A673 (cell line): Measurements from ENCODE around the gene ABCA9. TPM values are rescaled to one million over a fixed set of nuclear protein-coding genes. Genes with fewer than 3 reads are reported as not detected.

ENCODE experiments used
- BruUV-seq: library from RNA; stranded (reverse); fragments of 400-500 nt; replicated peaks from 2 replicates; lab custom pipeline; 2021; lab: Mats Ljungman, UMichigan
- CTCF ChIA-PET: fragments of 300-600 bp; sonication (Branson Sonifier 250); formaldehyde crosslinking; loops from one replicate; lab custom pipeline; 2022; ENCODE audit warnings: antibody characterized with exemption; lab: Charles Lee
- POLR2A ChIA-PET: fragments of 300-600 bp; sonication (Branson Sonifier 250); formaldehyde crosslinking; loops from one replicate; lab custom pipeline; 2022; ENCODE audit warnings: antibody characterized with exemption; ENCODE audit not compliant: low non-redundant PET; lab: Charles Lee
- DNase-seq: peaks from one replicate; pipeline ENCODE4 v3.0.0-alpha.2; 2015; ENCODE audit warnings: low spot score
- H3K27ac ChIP-seq: fragments of 200-600 bp; sonication (generic); 2 replicates; pipeline ENCODE4 v1.5.1; 2016; ENCODE audit warnings: mixed run types, low read depth, mild to moderate bottlenecking, mixed read lengths, antibody characterized with exemption, low read length; ENCODE audit not compliant: poor library complexity, severe bottlenecking
- H3K27me3 ChIP-seq: fragments of 200-600 bp; sonication (generic); replicated peaks from 2 replicates; pipeline ENCODE4 v1.6.1; 2017; ENCODE audit warnings: mixed run types, low read depth, mild to moderate bottlenecking, mixed read lengths, antibody characterized with exemption, low read length; ENCODE audit not compliant: insufficient read depth, poor library complexity
- H3K36me3 ChIP-seq: fragments of 200-600 bp; sonication (generic); 2 replicates; pipeline ENCODE4 v1.6.1; 2016; ENCODE audit warnings: mixed run types, mild to moderate bottlenecking, mixed read lengths, antibody characterized with exemption, low read length; ENCODE audit not compliant: insufficient read depth, poor library complexity, severe bottlenecking
- H3K4me1 ChIP-seq: fragments of 200-600 bp; sonication (generic); 2 replicates; pipeline ENCODE4 v1.6.1; 2017; ENCODE audit warnings: mixed run types, mild to moderate bottlenecking, mixed read lengths, antibody characterized with exemption, low read length; ENCODE audit not compliant: insufficient read depth, poor library complexity, severe bottlenecking
- H3K4me3 ChIP-seq: fragments of 200-600 bp; sonication (generic); 2 replicates; pipeline ENCODE4 v1.5.1; 2016; ENCODE audit warnings: low read depth, mixed run types, mild to moderate bottlenecking, mixed read lengths, low read length; ENCODE audit not compliant: poor library complexity, severe bottlenecking
- H3K9me3 ChIP-seq: fragments of 200-600 bp; sonication (generic); 2 replicates; pipeline ENCODE4 v1.6.1; 2016; ENCODE audit warnings: mixed run types, low read depth, mild to moderate bottlenecking, mixed read lengths, antibody characterized with exemption, low read length; ENCODE audit not compliant: poor library complexity, severe bottlenecking
- EZH2 ChIP-seq: fragments of 200-600 bp; sonication (generic); IDR thresholded peaks from 2 replicates; pipeline ENCODE4 v1.6.1; 2017; ENCODE audit warnings: borderline replicate concordance, low read depth, mild to moderate bottlenecking, mixed read lengths, antibody characterized with exemption, low read length; ENCODE audit not compliant: poor library complexity, severe bottlenecking
- intact Hi-C: fragments of 100-400 bp; cut with micrococcal nuclease; formaldehyde crosslinking; loops from one replicate; pipeline ENCODE4 v1.10.0; 2022; ENCODE audit not compliant: unreplicated experiment
- total RNA-seq: library from RNA; stranded (reverse); gene quantifications from 2 replicates; pipeline ENCODE4 v1.2.3, GENCODE V29; 2021
- TF ChIP-seq, protein P1 (sequence below): fragments of 300-800, 200-600 bp; sonication (generic); conservative IDR thresholded peaks from 2 replicates; pipeline ENCODE4 v1.5.1; 2017; ENCODE audit warnings: low read depth, mild to moderate bottlenecking, antibody characterized with exemption, low read length, moderate library complexity, mixed read lengths

ABCA9 gene
- total RNA-seq, 1 experiment from 2014 or later = 1.4 TPM

DNA sequence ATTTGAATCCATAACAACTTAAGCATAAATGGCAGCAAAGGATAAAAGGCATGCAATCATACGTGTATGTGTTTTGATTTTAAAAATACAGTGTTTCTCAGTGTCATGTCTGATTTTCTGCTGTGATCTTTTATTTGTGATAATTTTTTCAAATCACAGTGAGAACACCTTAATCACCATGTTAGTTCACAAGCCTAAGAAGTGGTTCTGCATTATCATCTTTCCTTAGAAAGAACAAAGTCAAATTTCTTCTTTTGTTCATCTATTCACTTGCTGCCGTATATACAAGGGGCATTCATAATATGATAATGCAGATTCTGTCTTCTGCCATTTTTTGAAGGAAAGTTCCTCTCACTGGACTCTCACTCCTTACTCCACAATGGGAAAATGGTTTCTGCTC is 33.3 kb upstream of the ABCA9 start:
- Histone ChIP-seq H3K4me1 (no peaks in the 10 kb centered on the region), H3K36me3 (no peaks in the 10 kb centered on the region), H3K27ac (no peak overlapping the region), H3K4me3 (no peak overlapping the region), H3K27me3 (no peaks in the 10 kb centered on the region), H3K9me3 (no peaks in the 10 kb centered on the region)
- ChIA-PET POLR2A (no interaction called here), CTCF (no interaction called here)
- no peak for TF ChIP-seq EZH2
- TF ChIP-seq, protein P1, sequence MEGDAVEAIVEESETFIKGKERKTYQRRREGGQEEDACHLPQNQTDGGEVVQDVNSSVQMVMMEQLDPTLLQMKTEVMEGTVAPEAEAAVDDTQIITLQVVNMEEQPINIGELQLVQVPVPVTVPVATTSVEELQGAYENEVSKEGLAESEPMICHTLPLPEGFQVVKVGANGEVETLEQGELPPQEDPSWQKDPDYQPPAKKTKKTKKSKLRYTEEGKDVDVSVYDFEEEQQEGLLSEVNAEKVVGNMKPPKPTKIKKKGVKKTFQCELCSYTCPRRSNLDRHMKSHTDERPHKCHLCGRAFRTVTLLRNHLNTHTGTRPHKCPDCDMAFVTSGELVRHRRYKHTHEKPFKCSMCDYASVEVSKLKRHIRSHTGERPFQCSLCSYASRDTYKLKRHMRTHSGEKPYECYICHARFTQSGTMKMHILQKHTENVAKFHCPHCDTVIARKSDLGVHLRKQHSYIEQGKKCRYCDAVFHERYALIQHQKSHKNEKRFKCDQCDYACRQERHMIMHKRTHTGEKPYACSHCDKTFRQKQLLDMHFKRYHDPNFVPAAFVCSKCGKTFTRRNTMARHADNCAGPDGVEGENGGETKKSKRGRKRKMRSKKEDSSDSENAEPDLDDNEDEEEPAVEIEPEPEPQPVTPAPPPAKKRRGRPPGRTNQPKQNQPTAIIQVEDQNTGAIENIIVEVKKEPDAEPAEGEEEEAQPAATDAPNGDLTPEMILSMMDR = no peak
- intact Hi-C loops = no loop called here
- no peak for DNase-seq
- no TSS peak for BruUV-seq

DNA sequence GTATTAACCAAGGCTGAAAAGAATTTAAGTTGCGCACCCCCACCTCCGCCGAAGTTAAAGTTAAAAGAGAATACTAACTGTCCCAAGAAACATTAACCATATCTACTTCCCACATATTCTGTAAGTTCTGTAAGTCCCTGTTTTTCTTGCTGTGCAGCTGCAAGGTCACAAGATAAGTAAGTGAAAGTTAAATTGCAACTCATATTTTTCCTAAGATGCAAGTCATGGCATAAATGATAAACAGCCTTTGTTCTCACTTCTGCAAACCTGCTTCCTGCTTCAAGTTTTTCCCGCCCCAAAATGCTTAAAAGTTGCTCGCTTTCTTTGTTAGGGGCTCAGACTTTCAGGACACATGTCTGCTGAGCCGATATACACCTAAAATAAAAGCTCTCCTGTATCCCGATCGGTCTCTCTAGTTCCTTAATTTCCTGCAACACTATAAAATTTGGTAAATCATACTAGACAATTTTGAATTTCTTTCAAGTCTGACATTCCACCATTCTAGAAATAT is 32.6 kb upstream of the ABCA9 start:
- Histone ChIP-seq H3K4me1 (no peaks in the 10 kb centered on the region), H3K36me3 (no peaks in the 10 kb centered on the region), H3K9me3 (no peaks in the 10 kb centered on the region), H3K27me3 (no peaks in the 10 kb centered on the region), H3K4me3 (no peak overlapping the region), H3K27ac (no peak overlapping the region)
- intact Hi-C loops = no loop called here
- no TSS peak for BruUV-seq
- DNase-seq = no peak
- no peak for TF ChIP-seq EZH2
- TF ChIP-seq, protein P1 = no peak
- ChIA-PET CTCF (no interaction called here), POLR2A (no interaction called here)

DNA sequence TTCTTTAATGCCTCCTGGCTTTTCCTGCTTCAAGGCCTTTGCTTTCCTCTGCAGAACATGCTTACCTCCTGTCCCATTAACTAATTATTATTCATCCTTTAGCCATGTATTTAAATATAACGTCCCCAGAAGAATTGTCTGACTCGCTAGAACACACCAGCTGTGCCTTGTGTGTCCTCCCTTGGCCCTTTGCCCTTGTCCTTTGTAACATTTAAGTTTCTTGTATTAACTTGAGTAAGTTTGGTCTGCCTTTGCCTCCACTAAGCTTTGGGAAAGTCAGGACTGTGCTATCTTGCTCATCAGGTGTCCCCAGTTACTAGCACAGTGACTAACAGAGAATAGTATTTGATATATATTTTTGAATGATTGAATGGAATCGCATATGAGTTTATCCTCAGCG is 29.6 kb upstream of the ABCA9 start:
- BruUV-seq = no TSS peak
- no peak for DNase-seq
- Histone ChIP-seq H3K4me1 (no peaks in the 10 kb centered on the region), H3K27ac (no peak overlapping the region), H3K27me3 (no peaks in the 10 kb centered on the region), H3K9me3 (no peaks in the 10 kb centered on the region), H3K36me3 (no peaks in the 10 kb centered on the region), H3K4me3 (no peak overlapping the region)
- intact Hi-C loops = no loop called here
- TF ChIP-seq EZH2 = no peak
- TF ChIP-seq, protein P1 = no peak
- ChIA-PET CTCF (no interaction called here), POLR2A (interaction anchor here (0.6 kb wide), 1 partner anchor 1585 kb away, joined by 4 read pairs; no protein-coding TSS in a partner anchor)
